GM08714 (cell line): ENCODE results near the gene CCR6.
"Not testable (repeated sequence)": the region's sequence is repeated elsewhere in the genome, so short reads cannot be mapped to it uniquely, and the experiment has no call there.

ENCODE experiments used
- H3K4me3 ChIP-seq: fragments of 200-500 bp; sonication (Bioruptor generic); 2 replicates; pipeline ENCODE4 v1.5.1; 2014; ENCODE audit warnings: mild to moderate bottlenecking, low read length, inconsistent platforms
- ZNF274 ChIP-seq: IDR thresholded peaks from 2 replicates; pipeline ENCODE4 v1.6.1; 2012; ENCODE audit warnings: mild to moderate bottlenecking, low read depth, low read length

Gene CCR6

DNA sequence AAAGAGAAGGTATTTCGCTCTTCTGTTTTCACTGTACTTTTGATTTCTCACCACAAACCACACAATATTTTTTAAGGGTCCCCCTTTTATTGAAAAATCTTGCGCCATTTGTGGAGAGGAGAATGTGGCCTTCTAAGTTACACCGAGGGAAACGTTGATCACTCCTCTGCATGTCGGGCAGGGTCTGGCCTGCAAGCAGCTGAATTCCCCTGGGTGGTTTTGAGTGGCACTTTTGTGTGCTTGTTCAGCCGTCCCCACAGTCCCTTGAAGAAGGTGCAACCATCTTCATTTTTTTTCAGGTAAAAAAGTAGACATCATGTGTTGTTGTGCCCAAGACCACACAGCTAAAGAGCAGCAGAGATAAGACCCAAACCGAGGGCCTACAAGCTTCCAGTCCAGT is 28.8 kb downstream of the CCR6 start:
- H3K4me3 ChIP-seq: no peak overlapping the region
- TF ChIP-seq ZNF274: no peak

DNA sequence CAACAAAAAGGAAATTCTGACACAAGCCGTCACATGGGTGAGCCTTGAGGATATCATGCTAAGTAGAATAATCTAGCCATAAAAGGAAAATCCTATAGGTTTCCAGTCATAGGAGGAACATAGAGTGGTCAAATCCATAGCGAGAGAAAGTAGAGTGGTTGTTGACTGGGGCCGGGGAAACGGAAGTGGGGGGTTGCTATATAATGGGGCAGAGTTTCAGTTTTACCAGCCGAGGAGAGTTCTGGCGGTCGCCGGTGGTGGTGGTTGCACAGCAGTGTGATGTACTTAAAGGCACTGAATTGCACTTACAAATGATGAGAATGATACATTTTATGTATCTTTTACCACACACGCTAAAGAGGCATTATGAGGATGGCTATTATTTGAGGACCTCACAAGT is 30.0 kb downstream of the CCR6 start:
- no peak for TF ChIP-seq ZNF274
- no peak overlapping the region; the same call in 1 of the 2 replicates for H3K4me3 ChIP-seq

DNA sequence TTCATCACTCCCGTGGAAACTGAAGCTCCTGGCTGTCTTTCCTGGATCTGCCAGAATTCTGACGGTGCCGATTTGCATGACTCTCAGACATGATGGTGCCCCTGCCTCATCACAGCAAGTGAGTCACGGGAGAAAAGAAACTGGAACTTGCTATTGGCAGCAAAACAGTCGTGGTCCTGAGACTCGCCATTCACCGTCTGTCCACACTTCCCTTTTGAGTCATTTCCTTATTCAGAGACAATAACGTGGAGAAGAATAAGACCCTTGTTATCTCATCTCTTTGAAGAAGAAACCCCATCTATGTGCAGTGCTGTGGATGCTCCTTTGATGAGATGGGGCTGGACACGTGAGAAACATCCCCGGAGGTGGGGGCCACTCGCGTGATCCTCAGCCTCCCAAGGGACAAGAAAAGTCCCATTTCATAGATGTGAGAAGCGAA is 30.6 kb downstream of the CCR6 start:
- no peak overlapping the region; the same call in 1 of the 2 replicates for H3K4me3 ChIP-seq

DNA sequence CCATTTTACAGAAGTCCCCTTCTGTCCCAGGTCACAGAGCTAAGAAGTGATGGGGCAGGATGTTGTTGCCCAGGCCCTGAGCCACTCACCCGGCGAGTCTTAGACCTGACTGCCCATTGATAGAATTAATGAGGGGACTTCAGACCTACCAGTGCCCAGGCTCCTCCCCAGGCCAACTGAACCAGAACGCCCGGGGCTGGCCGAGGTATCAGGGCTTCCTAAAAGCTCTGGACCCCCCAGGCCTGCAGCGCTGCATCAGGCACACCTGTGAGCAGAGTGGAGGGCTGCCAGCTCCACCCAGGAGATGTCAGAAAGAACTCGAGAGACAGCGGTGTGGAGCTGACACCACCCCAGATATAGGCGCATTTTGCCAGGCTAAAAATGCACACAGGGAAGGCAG is 31.4 kb downstream of the CCR6 start:
- TF ChIP-seq ZNF274: no peak
- no peak overlapping the region for H3K4me3 ChIP-seq

More for the DNA sequence above, 30.6 kb downstream of the CCR6 start:
- TF ChIP-seq ZNF274: no peak

DNA sequence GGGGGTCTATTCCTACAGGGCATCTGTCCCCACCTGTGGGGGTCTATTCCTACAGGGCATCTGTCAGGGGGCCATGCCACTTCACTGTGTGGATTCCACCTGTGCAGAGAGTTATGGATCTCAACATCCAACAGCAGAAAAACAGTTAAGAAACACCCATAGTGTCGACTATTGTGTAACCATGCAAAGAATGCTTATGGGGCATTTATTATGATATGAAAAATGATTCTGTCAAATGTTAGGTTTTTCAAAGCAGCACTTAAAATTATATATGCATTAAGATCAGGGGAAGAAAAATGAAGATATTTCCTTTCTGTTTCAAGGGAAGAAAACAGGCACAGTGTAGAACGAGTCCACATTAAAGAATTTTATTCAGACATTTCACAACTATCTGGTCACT is 32.0 kb downstream of the CCR6 start:
- H3K4me3 ChIP-seq: no peak overlapping the region
- TF ChIP-seq ZNF274: no peak

DNA sequence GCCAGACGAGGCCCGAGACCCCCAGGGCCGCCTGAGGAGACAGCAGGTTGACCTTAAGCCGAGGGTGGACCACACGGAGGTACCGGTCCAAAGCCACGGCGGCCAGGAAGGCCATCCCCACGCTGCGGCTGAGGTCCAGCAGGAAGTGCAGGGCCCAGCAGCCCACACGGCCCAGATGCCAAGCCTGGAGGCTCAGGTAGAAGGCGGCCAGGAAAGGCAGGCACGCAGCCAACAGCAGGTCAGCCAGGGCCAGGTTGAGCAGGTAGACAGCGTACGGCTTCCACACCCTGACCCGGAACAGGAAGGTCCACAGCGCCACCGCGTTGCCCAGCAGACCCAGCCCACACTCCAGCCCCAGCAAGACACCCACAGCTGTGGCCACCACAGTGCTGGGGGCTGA is 34.5 kb downstream of the CCR6 start:
- TF ChIP-seq ZNF274: no peak
- H3K4me3 ChIP-seq: no peak overlapping the region

DNA sequence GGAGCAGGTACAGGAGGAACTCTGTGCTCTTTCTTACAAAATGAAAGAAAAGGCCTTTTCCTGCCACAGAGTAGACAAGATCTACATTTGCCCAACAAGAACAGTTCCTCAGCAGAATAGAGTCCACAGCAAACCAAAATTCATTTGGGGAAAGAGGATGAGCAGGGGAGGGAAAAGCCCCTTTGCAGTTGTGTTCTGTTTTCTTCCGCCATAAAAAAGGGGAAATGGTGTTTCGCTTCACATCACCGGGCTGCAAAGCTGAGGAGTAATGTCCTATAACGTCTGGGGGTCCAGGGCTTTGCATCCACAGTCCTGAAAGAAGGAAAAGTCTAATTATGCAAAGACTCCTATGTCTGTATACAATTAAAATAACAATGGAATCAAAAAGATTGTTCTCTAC is 35.0 kb downstream of the CCR6 start, which contains the start of gene GPR31:
Gene GPR31, minus strand, starts transcription at position 118 of the 400 bp plus-strand sequence. CDS start 149 bp downstream, outside the sequence.
- TF ChIP-seq ZNF274: no peak
- no peak within 1 kb of the TSS for H3K4me3 ChIP-seq

DNA sequence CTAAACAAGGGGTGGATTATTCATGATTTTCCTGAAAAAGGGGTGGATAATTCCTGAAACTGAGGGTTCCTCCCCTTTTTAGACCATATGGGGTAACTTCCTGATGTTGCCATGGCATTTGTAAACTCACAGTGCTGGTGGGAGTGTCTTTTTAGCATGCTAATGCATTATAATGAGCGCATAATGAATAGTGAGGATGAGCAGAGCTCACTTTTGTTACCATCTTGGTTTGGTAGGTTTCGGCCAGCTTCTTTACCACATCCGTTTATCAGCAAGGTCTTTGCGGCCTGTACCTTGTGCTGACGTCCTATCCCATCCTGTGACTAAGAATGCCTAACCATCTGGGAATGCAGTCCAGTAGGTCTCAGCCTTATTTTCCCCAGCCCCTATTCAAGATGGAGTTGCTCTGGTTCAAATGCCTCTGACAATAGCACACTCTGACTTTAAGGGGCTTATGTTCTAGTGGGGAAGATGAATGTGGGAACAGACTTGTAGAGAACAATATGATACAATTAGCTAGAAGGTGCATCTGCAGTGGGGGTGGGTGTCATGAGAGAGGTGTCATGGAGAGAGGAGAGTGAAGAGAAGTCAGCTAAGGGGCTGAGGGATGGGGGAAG is 39.1 kb downstream of the CCR6 start:
- no peak overlapping the region for H3K4me3 ChIP-seq
- TF ChIP-seq ZNF274: no peak

DNA sequence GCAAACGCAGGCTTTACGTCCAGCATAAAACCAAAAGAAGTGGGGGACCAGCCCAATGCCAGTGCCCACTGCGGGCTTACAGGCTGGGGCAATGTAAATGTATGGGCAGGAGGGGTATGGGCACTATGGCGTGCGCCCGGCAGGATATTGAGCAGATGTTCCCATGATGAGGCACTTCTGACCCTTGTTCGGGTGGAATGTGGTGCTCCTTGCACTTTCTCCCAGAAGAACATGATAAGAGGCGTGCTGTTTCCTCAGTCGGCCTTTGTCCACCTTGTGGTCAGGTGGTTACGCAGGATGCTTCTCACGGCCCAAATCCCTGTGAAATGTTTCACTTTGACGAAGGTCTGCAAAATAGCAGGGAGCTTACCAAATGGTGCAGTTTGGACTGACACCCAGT is 39.7 kb downstream of the CCR6 start:
- no peak for TF ChIP-seq ZNF274
- no peak overlapping the region for H3K4me3 ChIP-seq

DNA sequence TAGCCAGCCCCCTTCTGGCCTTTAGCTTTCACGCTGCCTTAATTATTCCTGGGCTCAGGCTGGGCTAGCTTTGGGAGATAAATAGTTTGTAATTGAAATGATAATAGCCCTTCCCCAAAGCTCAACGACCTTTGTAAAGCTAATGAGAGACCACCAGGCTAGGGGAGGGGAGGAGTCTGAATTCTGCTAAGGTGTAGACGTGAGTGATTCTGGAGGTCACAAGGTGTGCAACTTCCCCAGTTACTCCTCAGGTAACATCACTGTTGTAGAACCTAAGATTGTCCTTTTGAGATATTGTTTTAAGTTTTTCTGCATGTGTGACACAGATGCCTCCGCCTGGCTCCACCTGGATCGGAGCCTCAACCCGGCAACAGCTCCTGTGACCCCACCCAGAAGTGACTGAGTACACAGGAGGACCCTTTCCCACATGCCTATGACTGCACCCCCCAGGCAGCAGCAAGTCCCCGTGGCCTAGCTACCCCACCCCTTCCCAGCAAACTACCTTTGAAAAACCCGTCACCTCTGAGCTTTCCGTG is 40.6 kb downstream of the CCR6 start:
- TF ChIP-seq ZNF274: no peak
- no peak overlapping the region for H3K4me3 ChIP-seq

DNA sequence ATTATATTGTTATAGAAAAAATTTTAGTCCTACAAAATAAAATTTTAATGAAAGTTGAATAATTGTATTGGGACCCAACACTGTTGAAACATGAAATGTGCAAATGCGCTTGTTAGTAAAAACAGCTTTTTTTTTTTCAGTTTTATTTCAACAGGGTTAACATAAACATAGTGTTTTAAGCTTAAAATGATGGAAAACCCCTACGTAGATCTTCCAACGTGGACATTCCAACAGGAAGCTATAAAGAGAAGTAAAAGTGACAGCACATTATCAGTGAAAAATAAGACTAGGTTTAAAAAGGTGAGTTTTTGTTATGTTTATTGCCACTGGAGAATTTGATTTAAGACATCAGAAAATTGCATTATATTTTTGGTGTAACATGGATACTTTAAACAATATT is 41.4 kb downstream of the CCR6 start:
- TF ChIP-seq ZNF274: no peak
- H3K4me3 ChIP-seq: no peak overlapping the region

DNA sequence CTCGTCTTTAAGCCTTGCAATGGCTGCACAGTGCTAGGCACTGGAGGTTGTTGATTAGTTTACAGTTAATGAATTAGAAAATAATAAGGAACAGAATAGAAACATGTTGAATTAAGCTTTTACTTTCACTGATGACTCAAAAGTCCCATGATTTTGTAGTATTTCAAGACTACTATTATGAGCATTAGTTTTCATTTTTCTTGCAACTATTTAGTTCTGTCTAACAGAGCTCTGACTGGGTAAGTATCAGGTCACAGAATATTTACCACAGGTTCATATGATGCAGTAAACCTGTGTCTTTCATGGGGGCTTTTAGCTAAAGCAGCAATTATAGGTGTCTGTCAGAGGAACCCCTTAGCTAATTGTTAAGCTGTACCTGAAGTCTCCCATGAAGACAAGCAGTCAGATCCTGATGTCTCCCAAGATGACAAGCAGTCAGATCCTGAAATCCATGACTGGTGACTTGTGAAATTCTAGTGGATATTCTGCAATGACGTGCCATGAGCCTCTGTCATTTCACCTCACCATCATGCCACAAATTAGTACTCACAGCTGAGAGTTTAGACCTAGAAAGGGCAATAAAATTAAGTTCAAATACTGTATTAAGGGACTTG is 43.1 kb downstream of the CCR6 start:
- TF ChIP-seq ZNF274: no peak
- no peak overlapping the region for H3K4me3 ChIP-seq

DNA sequence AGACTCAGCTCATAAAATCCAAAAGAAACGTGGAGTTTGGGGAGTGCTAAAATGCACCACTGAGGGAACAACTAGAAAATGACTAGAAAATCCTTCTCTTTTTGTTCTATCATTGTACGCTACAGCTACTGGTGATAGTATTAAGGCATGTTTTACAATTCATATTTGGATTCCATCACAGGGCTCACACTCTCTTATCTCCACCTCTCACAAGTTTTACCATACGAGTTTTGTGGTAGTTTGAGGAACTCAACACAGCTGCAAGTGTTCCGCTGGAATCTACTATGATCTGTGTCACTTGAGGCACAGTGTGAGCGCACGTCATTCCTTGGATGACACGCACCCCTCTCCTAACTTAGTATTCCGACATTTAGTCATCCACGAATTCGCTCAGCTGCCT is 44.8 kb downstream of the CCR6 start:
- H3K4me3 ChIP-seq: not testable (repeated sequence)

DNA sequence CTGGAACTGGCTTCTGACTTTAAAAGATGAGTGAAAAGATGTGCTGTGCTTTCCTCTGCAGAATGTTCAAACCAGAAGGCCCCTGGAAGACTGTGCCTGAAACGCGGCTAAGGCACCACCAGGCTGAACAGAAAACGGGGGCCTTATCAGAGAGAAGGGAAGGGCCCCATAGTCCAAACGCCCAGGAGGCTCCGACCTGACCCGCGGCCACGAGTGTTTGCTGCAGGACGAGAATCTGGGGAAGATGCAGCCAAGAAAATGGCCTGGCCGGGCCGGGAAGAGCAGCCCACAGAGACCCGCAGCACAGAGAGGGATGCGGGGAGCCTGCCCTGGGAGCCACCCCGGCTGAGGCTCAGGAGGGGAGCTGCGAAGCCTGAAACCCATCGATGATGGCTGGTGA is 45.4 kb downstream of the CCR6 start:
- H3K4me3 ChIP-seq: not testable (repeated sequence)

DNA sequence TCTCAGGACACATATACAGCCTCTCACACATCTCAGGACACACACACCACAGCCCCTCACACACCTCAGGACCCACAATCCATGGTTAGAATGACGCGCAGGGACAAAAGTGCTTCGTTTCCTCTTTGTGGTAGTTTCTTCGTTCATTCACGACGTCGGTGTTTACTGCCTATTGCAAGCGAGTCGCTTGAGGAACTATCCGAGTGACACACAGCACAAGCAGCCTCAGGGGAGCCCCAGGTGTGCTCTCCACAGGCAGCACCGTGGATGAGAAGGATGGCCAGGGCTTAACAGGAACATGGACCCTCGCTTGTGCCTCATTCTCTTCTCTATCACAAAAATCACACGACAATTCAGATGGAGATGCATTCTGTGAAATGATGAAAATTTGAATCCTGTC is 47.0 kb downstream of the CCR6 start:
- not testable (repeated sequence) for H3K4me3 ChIP-seq

DNA sequence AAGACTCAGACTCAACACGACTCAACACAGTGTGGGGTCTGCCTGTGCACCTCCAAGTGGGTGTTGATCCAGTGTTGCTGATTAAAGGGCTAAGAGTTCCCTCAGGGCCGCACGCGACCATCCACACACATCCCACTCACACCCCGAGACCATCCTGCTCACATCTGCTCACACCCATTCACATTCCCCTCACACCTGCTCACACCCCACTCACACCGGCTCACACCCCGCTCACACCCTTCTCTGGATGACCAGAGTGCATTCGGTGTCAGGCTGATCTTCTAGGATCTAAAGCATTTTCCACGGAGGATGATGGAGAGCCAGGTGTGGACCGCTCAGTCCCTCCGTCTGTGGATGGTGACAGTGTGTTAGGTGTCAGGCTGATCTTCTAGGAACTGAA is 48.4 kb downstream of the CCR6 start:
- not testable (repeated sequence) for H3K4me3 ChIP-seq

DNA sequence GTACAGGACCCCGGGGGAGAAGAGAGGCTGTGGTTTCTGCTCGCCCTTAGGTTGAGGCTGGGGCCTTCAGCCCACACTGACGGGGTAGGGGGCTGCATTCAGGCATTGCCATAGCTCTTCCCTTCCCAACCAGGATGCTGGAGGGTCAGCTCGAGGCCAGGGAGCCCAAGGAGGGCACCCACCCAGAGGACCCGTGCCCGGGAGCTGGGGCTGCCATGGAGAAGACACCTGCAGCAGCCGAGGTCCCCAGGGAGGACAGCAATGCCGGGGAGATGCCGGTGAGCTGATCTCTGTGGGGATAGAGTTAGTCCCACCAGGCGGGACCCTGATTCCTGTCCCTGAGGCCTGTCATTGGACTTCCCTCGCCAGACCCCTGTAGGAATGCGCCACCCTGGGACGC is 49.1 kb downstream of the CCR6 start:
- not testable (repeated sequence) for H3K4me3 ChIP-seq

DNA sequence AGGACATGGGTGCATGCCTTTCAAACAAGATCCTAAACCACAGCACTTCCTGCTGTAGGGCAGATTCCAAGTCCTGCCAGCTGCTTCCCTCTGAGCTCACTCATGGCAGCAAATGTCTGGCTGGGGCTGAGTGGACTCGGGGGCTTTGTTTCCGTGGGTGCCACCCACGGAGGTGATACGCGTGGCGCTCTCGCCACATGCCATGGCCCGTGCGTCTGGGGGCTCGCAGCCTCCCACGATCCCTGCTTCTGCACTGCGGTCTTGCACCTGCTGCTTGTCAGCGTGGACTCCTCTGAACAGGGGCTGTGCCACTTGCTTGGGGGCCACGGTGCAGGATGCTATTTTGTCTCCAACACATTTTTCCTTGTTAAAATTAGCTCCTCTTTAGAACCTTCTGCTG is 54.4 kb downstream of the CCR6 start:
- H3K4me3 ChIP-seq: not testable (repeated sequence)

DNA sequence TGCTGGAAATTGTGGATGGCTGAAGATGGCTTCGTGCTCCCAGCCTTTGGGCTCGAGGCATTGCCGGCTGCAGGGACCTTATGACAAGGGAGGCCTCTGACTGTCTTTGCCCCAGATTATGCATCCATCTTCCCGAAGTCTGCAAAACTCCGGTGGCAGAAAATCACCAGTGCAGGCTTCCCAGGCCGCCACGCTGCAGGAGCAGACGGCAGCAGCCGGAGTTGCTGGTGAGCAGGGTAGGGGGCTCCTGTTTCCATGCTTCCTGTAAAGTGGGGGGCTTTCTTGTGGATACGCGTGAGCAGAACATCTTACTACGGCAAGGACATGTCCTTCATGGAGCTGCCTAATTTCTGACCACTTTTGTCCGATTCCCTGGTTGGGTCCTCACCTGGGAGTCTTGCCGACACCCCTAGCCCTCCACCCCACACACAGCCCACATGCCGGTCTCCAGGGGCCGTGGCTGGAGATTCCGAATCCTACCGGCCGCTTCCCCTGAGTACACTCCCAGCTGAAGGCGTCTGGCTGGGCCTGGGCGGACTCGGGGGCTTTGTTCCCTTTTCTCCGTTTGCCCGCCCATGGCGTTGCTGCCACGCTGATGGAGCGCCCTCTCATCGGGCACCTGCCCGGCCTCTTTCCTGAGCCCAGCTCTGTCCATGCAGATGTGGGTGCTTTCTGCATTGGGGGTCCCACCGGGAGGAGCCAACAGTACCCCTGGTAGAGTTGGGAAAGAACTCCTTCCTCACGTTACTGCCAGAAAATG is 56.2 kb downstream of the CCR6 start:
- not testable (repeated sequence) for H3K4me3 ChIP-seq

DNA sequence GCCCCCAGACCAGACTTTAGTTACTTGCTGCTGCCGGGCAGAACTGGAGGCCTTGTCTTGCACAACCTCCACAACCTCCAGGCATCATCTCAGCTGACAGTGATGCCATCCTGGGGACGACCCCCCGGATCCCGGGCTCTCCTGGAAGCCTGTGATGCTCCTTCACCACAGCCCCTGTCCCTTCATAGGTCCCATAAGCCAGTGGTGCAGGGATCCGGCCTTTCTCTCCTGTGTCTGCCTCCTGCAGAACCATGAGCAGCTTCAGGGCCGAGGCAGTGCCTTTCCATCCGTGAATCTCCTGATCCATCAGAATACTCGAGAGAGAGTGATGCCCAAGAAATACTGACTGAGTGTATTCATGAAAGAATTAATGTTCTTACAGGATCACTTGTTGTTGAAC is 57.2 kb downstream of the CCR6 start:
- not testable (repeated sequence) for H3K4me3 ChIP-seq

DNA sequence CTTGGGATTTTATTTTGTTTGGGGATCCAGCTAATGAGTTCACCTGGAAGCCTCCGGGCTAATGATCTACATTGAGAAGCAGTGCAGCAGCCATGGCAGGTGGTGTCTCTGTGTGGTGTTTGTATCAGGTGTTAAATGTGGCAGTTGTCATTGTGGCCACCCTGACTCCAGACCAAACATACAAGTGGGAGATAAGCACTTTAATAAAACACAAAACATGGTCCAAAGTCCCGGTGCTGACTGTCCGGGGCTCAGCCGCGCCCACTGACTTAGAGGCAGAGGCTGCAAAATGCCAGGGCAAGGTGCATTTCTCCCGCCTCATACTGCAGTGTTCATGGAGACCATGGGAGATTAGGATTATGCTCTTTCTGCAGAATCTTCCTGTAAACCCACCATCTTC is 58.5 kb downstream of the CCR6 start:
- not testable (repeated sequence) for H3K4me3 ChIP-seq

DNA sequence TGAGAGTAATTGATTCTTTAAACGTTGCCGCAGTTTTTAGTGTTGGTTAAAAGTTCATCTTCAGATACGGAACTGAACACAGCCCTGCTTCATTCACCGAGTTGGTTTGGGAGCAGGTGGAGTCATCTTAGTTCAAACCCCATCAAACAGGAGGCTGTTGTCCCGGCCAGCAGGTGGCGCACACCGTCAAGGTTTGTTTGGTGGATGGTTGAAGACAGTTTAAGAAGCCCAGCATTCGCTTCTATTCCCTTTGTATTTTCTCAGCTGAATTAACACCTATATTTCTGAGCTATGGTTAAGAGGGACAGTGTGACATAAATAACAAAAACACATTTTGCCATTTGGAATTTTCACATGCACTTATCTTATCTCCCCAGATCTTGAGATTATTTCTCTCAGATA is 60.0 kb downstream of the CCR6 start:
- not testable (repeated sequence) for H3K4me3 ChIP-seq
